ENCODE results near the gene WDR45B.

The WDR45B gene

GRCh38 chr17:82663381-82664275 lies 15.4 kb upstream of the WDR45B start:
- peaks cover 17% of the 10 kb centered on the region for H3K4me1 Mint-ChIP-seq
- H3K4me3 Mint-ChIP-seq = no peak overlapping the region
- no peak for DNase-seq
- no peak for TF ChIP-seq CTCF (IDR thresholded peaks at IDR 0.05)
- peaks cover 20% of the 10 kb centered on the region for H3K9me3 Mint-ChIP-seq
- H3K27ac Mint-ChIP-seq = no peak overlapping the region
- H3K27me3 Mint-ChIP-seq (ENCODE audit: low read depth, poor library complexity) = peaks cover 8% of the 10 kb centered on the region
- peaks cover 19% of the 10 kb centered on the region for H3K36me3 Mint-ChIP-seq (ENCODE audit: low read depth)

GRCh38 chr17:82662711-82663261 lies 14.5 kb upstream of the WDR45B start:
- no peak overlapping the region for H3K4me3 Mint-ChIP-seq
- peaks cover 8% of the 10 kb centered on the region for H3K27me3 Mint-ChIP-seq (ENCODE audit: low read depth, poor library complexity)
- DNase-seq = no peak
- TF ChIP-seq CTCF (IDR thresholded peaks at IDR 0.05) = no peak
- peak overlapping the region; percentile 29 for H3K27ac Mint-ChIP-seq
- H3K4me1 Mint-ChIP-seq = peaks cover 12% of the 10 kb centered on the region
- H3K36me3 Mint-ChIP-seq (ENCODE audit: low read depth) = peaks cover 21% of the 10 kb centered on the region
- peaks cover 22% of the 10 kb centered on the region for H3K9me3 Mint-ChIP-seq

- peaks cover 29% of the 10 kb centered on the region for H3K36me3 Mint-ChIP-seq (ENCODE audit: low read depth)
- no peak for TF ChIP-seq CTCF (IDR thresholded peaks at IDR 0.05)
- no peak overlapping the region for H3K27ac Mint-ChIP-seq
Observed at GRCh38 chr17:82661717-82662683, 13.8 kb upstream of the WDR45B start.

GRCh38 chr17:82659886-82660285 lies 11.6 kb upstream of the WDR45B start:
- Mint-ChIP-seq H3K4me1 (peaks cover 19% of the 10 kb centered on the region), H3K4me3 (no peak overlapping the region), H3K27ac (no peak overlapping the region), H3K9me3 (peaks cover 22% of the 10 kb centered on the region), H3K36me3 (ENCODE audit: low read depth) (peaks cover 31% of the 10 kb centered on the region), H3K27me3 (ENCODE audit: low read depth, poor library complexity) (peaks cover 8% of the 10 kb centered on the region)
- TF ChIP-seq CTCF (IDR thresholded peaks at IDR 0.05) = no peak
- DNase-seq = no peak

More at GRCh38 chr17:82661717-82662683, 13.8 kb upstream of the WDR45B start:
- peaks cover 8% of the 10 kb centered on the region for H3K27me3 Mint-ChIP-seq (ENCODE audit: low read depth, poor library complexity)
- H3K4me3 Mint-ChIP-seq = no peak overlapping the region
- peaks cover 12% of the 10 kb centered on the region for H3K4me1 Mint-ChIP-seq
- no peak for DNase-seq
- H3K9me3 Mint-ChIP-seq = peaks cover 22% of the 10 kb centered on the region

- Mint-ChIP-seq H3K4me1 (peaks cover 27% of the 10 kb centered on the region), H3K36me3 (ENCODE audit: low read depth) (peaks cover 31% of the 10 kb centered on the region), H3K4me3 (no peak overlapping the region), H3K27me3 (ENCODE audit: low read depth, poor library complexity) (peaks cover 12% of the 10 kb centered on the region), H3K27ac (no peak overlapping the region), H3K9me3 (peaks cover 22% of the 10 kb centered on the region)
- TF ChIP-seq CTCF (IDR thresholded peaks at IDR 0.05) = no peak
- DNase-seq = no peak
Observed at GRCh38 chr17:82658796-82659452, 10.7 kb upstream of the WDR45B start.
